ENCODE results near the gene TMIGD3.

DNA sequence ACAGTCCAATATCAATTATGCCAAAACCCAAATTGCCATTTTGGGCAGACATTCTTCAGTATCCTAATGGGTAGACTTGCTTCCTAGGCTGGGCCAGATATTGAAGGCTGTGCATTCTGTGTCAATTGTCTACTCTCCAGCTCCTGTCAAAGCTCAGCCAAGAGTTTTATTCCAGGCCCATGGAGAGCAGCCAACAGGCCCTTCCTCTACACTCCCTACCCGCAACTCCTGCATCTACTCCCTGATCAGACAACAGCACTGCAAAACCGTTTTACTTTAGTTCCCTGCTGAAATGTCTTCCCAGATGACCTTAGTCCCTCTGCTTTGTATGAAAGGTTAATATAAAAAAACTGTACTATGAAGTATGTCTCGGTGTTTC, 6.6 kb upstream of the TMIGD3 start:
- TF ChIP-seq, protein P1, sequence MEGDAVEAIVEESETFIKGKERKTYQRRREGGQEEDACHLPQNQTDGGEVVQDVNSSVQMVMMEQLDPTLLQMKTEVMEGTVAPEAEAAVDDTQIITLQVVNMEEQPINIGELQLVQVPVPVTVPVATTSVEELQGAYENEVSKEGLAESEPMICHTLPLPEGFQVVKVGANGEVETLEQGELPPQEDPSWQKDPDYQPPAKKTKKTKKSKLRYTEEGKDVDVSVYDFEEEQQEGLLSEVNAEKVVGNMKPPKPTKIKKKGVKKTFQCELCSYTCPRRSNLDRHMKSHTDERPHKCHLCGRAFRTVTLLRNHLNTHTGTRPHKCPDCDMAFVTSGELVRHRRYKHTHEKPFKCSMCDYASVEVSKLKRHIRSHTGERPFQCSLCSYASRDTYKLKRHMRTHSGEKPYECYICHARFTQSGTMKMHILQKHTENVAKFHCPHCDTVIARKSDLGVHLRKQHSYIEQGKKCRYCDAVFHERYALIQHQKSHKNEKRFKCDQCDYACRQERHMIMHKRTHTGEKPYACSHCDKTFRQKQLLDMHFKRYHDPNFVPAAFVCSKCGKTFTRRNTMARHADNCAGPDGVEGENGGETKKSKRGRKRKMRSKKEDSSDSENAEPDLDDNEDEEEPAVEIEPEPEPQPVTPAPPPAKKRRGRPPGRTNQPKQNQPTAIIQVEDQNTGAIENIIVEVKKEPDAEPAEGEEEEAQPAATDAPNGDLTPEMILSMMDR (IDR thresholded peaks at IDR 0.05): no peak
- TF ChIP-seq POLR2AphosphoS5 (IDR thresholded peaks at IDR 0.05): no peak

All from stomach (tissue), 4 donors.